TTC549 (cell line): ENCODE results near the gene TRIM33.

Source experiments
- FAIRE-seq: peaks from 2 replicates; lab custom pipeline; 2012; peaks lifted over from hg19 to GRCh38; lab: Jason Lieb, UNC

TRIM33 gene

GRCh38 chr1:114511032-114511785 is at the start of gene TRIM33:
TSS of gene TRIM33 (minus strand) at chr1:114511203. CDS start at chr1:114511076, 127 bp downstream.
- FAIRE-seq = no peak

GRCh38 chr1:114559356-114559755 is 48.4 kb upstream of the TRIM33 start:
- FAIRE-seq = no peak

GRCh38 chr1:114558544-114558943 is 47.5 kb upstream of the TRIM33 start:
- no peak for FAIRE-seq

- no peak for FAIRE-seq
Observed at GRCh38 chr1:114554577-114554976, 43.6 kb upstream of the TRIM33 start.

- FAIRE-seq = no peak
Observed at GRCh38 chr1:114552106-114552639, 41.2 kb upstream of the TRIM33 start.

- no peak for FAIRE-seq
Observed at GRCh38 chr1:114551400-114551799, 40.4 kb upstream of the TRIM33 start.

DNA sequence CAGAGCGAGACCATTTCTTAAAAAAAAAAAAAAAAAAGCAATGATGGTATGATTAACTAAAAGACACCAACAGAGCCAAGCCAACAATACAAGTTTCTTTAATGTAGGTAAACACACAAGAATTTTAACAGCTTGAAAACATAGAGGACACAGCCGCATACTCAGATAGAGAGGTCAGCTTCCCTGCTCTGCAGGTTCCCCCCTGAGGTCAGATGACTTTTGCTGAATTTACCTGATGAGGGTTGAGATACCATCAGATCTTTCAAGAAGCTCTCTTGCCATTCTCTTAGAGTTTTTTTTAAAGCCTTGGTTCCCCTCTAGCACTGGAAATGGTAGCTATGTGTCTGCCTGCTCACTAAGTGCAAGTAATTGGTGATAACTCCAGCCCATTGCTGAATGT is 39.3 kb upstream of the TRIM33 start:
- no peak for FAIRE-seq

DNA sequence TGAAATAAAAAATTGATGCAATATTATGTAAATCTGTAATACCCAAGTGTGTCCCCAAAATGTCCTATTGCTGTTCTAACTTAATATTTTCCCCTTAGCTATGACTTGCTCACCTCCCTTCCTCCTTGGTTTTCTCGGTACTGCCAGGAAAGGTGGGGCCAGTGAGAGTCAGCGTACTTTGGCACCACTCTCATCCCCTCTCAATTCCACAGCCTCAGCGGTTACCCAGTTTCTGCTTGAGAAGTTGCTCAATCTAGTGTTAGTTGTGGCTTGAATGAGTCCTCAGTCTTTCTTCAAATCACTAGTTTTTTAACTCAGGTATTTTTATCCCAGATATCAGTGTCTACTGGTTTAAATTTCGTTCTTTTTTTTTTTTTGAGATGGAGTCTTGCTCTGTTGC is 38.1 kb upstream of the TRIM33 start:
- FAIRE-seq = no peak

DNA sequence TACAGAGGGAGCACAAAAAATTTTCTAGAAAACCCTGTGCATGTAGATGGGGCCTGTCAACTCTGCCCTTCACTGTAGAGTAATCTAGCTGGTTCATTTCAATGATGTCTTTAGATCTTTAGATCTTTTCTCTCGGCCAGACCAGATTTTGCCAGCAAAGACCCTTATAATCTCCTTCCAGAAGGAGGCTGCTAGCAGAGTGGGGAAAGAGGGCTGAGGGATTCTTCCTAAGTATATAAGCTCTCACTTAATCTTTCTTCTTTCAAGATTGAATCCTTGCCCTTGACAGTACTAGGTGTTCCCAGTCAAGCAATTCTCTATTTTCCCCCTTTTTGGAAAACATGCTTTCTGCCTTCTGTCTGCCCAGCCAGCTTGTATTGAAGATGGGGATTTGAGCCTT is 36.1 kb upstream of the TRIM33 start:
- FAIRE-seq = no peak

GRCh38 chr1:114545796-114546195 is 34.8 kb upstream of the TRIM33 start:
- FAIRE-seq = no peak

- no peak for FAIRE-seq
Observed at GRCh38 chr1:114545315-114545714, 34.3 kb upstream of the TRIM33 start.

GRCh38 chr1:114540821-114541220 is 29.8 kb upstream of the TRIM33 start:
- no peak for FAIRE-seq

GRCh38 chr1:114540272-114540671 is 29.3 kb upstream of the TRIM33 start:
- FAIRE-seq = no peak

DNA sequence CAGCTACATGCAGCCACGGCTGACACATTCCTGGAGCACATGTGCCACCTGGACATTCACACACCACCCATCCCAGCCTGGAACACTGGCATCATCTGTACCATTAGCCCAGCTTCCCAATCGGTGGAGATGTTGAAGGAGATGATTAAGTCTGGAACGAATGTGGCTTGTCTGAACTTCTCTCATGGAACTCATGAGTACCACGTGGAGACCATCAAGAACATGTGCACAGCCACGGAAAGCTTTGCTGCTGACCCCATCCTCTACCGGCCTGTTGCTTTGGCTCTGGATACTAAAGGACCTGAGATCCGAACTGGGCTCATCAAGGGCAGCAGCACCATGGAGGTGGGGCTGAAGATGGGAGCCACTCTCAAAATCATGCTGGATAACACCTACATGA is 25.0 kb upstream of the TRIM33 start:
- no peak for FAIRE-seq

GRCh38 chr1:114535401-114535800 is 24.4 kb upstream of the TRIM33 start:
- FAIRE-seq = no peak

GRCh38 chr1:114531094-114531493 is 20.1 kb upstream of the TRIM33 start:
- FAIRE-seq = no peak

DNA sequence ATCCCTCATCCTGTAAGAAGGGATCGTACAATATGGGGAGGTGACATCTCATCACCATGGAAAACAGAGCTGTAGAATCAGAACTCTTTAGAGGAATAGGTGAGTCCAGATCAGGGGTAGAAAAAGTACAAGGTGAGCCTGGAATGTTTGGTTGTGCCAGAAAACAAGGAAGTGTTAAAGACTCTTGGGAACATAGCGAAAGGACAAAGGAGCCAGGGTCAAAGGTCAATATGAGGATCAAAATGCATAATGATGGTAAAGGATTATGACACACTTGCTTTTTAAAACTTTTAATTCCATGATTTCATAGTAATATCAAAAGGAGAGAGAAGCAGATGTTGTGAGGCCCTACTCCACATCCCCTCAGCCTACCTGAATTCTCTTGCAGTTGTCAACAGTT is 19.2 kb upstream of the TRIM33 start:
- no peak for FAIRE-seq

DNA sequence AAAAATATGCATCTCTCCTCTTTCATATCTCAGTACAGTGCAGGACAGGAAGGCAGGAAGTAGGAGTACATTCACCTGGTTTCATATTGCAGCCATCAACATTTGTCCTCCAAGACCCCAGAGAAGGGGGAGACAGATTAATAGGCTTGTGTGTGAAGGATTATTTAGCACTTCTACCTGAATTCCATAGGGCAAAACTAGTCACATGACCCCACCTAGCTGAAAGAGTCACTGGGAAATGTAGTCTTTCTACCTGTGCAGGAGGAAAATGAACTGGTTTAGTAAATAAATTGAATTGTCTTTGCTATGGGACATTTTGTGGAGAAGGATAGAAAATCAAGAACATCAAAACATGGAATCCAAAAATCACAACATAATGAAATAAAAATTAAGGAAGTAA is 13.9 kb upstream of the TRIM33 start:
- no peak for FAIRE-seq

DNA sequence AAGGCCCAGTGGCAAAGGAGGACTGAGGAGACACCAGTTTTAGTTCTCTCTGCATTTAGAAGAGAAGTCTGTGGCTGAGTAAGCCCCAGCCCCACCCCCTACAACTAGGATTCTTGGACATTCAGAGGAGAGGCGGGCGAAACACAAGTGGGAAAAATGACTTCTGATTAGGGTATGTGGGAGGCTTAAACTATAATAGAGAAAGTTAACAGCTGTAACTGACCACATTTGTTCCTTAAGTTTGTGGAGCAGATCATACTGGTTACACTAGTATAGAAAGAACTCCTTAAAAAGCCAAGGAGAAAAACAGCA is 11.2 kb upstream of the TRIM33 start:
- no peak for FAIRE-seq

- no peak for FAIRE-seq
Observed at GRCh38 chr1:114521396-114522263, 10.6 kb upstream of the TRIM33 start.

DNA sequence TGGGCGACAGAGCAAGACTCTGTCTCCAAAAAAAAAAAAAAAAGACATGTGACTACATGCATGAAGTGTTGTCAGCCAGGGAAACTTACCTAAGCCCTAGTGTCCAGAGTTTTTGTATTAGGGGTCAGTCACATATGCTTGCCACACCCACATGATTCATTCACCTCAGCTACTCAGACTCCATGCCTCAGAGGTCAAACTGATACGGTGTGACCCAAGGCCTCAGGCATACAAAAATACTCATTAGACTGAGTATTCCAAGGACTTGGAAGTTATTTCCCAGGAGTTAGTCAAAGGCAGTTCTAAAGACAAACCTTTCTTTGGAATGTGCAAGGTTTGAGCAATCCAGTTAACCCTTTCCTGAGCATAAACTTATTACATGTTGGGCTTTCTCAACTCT is 6.3 kb upstream of the TRIM33 start:
- FAIRE-seq = no peak

DNA sequence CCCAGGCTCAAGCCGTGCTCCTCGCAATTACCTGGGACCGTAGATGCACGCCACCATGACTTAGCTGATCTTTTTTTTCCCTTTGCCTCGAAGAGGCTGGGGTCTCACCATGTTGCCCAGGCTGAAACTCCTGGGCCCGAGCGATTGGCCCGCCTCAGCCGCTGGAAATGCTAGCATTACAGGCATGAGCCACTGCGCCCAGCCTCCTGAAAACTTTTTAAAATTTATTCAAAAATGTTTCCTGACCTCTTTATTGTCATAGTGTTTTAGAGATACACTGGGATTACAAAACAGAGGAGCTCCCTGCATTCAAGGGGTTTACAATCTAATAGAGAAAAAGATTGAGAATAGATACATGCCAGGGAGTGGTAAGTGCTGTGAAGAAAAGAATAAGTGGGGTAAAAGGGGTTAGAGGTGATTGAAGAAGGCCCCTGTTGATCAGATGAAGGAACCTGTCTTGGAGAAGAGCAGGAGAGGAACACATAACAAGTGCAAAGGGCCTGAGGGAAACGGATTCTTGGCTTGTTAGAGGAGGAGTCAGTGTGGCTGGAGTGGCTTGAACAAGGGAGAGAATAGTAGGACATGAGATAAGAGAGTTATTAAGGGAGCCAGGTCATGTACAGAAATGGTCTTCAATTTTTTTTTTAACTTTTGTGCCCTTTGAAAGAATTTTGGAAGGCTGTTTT is 1.7 kb upstream of the TRIM33 start:
- FAIRE-seq = no peak
